C4-2B (cell line): ENCODE data around the gene NOTCH3.

Source experiments
- ZFX ChIP-seq: fragments of 450-650 bp; IDR thresholded peaks from 2 replicates; pipeline ENCODE4 v1.6.1; 2017
- TF ChIP-seq, protein P1 (sequence below): fragments of 450-650 bp; conservative IDR thresholded peaks from 2 replicates; pipeline ENCODE4 v1.5.1; 2017; ENCODE audit warnings: mild to moderate bottlenecking

DNA sequence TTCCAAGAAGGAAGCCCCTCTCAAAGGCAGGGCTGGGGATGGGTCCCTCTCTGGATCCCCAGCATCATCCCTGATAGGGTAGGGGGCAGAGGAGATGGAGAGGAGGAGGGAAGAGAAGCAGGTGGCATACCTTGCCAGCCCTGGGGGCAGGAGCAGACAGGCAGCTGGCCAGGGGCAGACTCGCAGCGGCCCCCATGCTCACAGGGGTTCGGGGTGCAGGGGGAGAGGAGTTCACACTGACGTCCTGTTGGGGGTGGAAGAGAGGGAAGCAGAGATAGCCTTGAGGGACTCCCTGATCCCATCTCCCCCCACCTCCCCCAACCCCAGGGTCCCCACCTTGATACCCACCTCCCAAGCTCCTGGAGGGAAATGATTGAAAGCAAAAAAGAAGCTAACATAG lies 16.0 kb downstream of the NOTCH3 start:
- TF ChIP-seq, protein P1, sequence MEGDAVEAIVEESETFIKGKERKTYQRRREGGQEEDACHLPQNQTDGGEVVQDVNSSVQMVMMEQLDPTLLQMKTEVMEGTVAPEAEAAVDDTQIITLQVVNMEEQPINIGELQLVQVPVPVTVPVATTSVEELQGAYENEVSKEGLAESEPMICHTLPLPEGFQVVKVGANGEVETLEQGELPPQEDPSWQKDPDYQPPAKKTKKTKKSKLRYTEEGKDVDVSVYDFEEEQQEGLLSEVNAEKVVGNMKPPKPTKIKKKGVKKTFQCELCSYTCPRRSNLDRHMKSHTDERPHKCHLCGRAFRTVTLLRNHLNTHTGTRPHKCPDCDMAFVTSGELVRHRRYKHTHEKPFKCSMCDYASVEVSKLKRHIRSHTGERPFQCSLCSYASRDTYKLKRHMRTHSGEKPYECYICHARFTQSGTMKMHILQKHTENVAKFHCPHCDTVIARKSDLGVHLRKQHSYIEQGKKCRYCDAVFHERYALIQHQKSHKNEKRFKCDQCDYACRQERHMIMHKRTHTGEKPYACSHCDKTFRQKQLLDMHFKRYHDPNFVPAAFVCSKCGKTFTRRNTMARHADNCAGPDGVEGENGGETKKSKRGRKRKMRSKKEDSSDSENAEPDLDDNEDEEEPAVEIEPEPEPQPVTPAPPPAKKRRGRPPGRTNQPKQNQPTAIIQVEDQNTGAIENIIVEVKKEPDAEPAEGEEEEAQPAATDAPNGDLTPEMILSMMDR = no peak
- TF ChIP-seq ZFX = no peak
